Heart right ventricle (tissue), 16 donors: ENCODE data around the gene TBC1D9B. TPM values are rescaled to one million over a fixed set of nuclear protein-coding genes. Genes with fewer than 3 reads are reported as not detected.
"Not testable (repeated sequence)": the region's sequence is repeated elsewhere in the genome, so short reads cannot be mapped to it uniquely, and the experiment has no call there.

Source experiments
- ATAC-seq, 8 donors: fragments of 200-7000 bp; cut with Tn5 transposase; one replicate each; pipeline ENCODE4 v1.9.1; 2020; ENCODE audit warnings: mild to moderate bottlenecking in 8 of 8, moderate library complexity in 8 of 8, moderate number of reproducible peaks in 1 of 8
- DNase-seq, 2 donors: peaks; one replicate each; pipeline ENCODE4 v3.0.0-alpha.2; 2020
- H3K27ac ChIP-seq, 10 donors: fragments of 200-600 bp; sonication (generic) in 2 of 10; one replicate each; pipeline versions ENCODE4 v1.5.0 to v1.8.0; 2020 to 2022; ENCODE audit warnings: mild to moderate bottlenecking in 3 of 10
- H3K27me3 ChIP-seq, 7 donors: fragments of 200-600 bp; one replicate each; pipeline ENCODE4 v1.8.0; 2021 to 2022; ENCODE audit warnings: mild to moderate bottlenecking in 2 of 7
- H3K36me3 ChIP-seq, 9 donors: fragments of 200-600 bp; sonication (generic) in 1 of 9; one replicate each; pipeline versions ENCODE4 v1.5.0 to v1.8.0; 2020 to 2022; ENCODE audit warnings: mild to moderate bottlenecking in 2 of 9
- H3K4me1 ChIP-seq, 9 donors: fragments of 200-600 bp; sonication (generic) in 1 of 9; one replicate each; pipeline versions ENCODE4 v1.5.0 to v1.8.0; 2020 to 2022; ENCODE audit warnings: mild to moderate bottlenecking in 4 of 9
- H3K4me3 ChIP-seq, 10 donors: fragments of 200-600 bp; sonication (generic) in 2 of 10; one replicate each; pipeline versions ENCODE4 v1.5.0 to v1.8.0; 2020 to 2022; ENCODE audit warnings: mild to moderate bottlenecking in 7 of 10, moderate library complexity in 2 of 10
- H3K9me3 ChIP-seq, 11 donors: fragments of 200-600 bp in 10 of 11; sonication (generic) in 2 of 11; one replicate each; pipeline versions ENCODE4 v1.5.0 to v1.8.0; 2013 to 2022; ENCODE audit warnings: mild to moderate bottlenecking in 2 of 11, control low read depth in 1 of 11, moderate library complexity in 1 of 11
- WGBS, 2 donors: extraction: QIAGEN DNeasy Blood & Tissue Kit; methylation state at CpG; one replicate each; pipeline ENCODE4 v1.1.7; 2013; ENCODE audit warnings: inconsistent platforms in 1 of 2; 5-methylcytosine and 5-hydroxymethylcytosine counted together
- intact Hi-C, 10 donors: fragments of 100-400 bp; cut with DNase I; formaldehyde crosslinking; loops; one replicate each; pipeline versions ENCODE4 v1.11.1 to v1.14.2; 2022
- polyA plus RNA-seq, 2 donors: library from polyadenylated mRNA; stranded (reverse); fragments of 200-250 nt; gene quantifications; one replicate each; pipeline ENCODE4 v1.2.3, GENCODE V29; 2013
- total RNA-seq, 10 donors: library from RNA; stranded (reverse); fragmentation: NEBNext Ultra II Directional in 3 of 10; extraction: Animal tissue kit (Norgen Biotek cat#: 25700) in 3 of 10; gene quantifications; one replicate each; pipeline versions ENCODE4 v1.2.1 to v1.2.4, GENCODE V29; 2021 to 2023
- TF ChIP-seq, protein P1 (sequence below), 9 donors: fragments of 200-600 bp; sonication (generic) in 2 of 9; IDR thresholded peaks; one replicate each; pipeline versions ENCODE4 v1.5.0 to v1.8.0; 2021 to 2022; ENCODE audit warnings: antibody characterized with exemption in 9 of 9, mild to moderate bottlenecking in 5 of 9, moderate library complexity in 1 of 9
- donor health status: Arrhythmogenic right ventricular cardiomyopathy.
- donor health status: ischemic (EF 13 %, LVEDD 7.1; RV severe dilation, severe dysfunction).
- donor health status: healthy with polysubstance abuse.
- donor health status: DM: no; HTN: yes; CAD: no.
- donor health status: DM: no; HTN: no; CAD: no.
- donor health status: ischemic (EF 25% LVEDD 6.9; RV normal size, moderate dysfunction).
- donor health status: ischemic (EF 25% LVEDD 5.7; RV mildly dilated, moderate dysfunction).
- donor health status: healthy.
- donor health status: DM: yes; HTN: yes; CAD: no.
- donor health status: Ischemic cardiomyopathy.
- donor health status: ischemic (EF 35%, LVEDD 5.7; RV mildly dilated, moderate dysfunction).
- donor health status: nonischemic (EF 11% LVEDD 7.7; RV severe dilation, severe dysfunction).
- donor health status: DM: yes; HTN: yes; CAD: no.
- donor health status: PGD.
- donor health status: ischemic (EF 29% LVEDD 5.4; RV normal size, mild dysfunction).
- donor health status: nonischemic (EF 23%, LVEDD 6.1; RV moderate dilation, normal function).

The TBC1D9B gene
- total and polyA plus RNA-seq, 12 donors, result 26.0 to 52.1 (median 32.3) TPM

DNA sequence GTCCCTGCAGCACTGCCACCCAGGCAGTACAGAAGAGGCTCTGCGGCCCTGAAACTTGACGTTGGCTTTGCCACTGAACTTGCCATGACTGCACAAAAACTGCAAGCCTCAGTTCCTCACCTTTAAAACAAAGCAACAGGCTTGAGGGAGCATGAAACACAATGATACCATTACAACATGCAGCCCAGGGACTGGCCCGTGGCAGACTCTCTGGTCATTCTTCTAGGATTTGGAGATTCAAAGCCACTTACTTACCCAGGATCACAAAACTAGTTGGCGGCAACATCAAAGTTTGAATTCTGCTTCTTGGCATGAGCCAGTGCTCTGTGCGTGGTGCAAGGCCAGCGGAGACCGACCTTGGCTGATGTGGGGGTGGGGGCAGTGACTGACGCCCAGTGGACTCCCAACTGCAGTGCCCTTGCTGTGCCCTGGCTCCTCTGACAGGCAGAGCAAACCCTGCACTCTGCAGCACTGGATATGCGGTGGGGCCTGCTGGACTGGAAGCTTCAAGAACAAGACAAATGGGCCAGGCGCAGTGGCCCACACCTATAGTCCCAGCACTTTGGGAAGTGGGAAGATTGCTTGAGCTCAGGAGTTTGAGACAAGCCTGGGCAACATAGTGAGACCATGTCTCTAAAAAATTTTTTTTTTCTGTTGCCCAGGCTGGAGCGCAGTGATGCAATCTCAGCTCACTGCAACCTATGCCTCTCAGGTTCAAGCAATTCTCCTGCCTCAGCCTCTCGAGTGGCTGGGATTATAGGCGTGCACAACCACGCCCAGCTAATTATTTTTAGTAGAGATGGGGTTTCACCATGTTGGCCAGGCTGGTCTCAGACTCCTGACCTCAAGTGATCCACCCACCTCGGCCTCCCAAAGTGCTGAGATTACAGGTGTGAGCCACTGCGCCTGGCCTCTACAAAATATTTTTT, 68.1 kb downstream of the TBC1D9B start:
- Histone ChIP-seq H3K4me3 (no peak overlapping the region), H3K36me3 (peaks cover 0 to 91% (median 54%) of the 10 kb centered on the region in 9 donors), H3K27ac (peak overlapping the region in 6 of 10 donors; percentile 10 to 69 (median 39)), H3K4me1 (peaks cover 0 to 25% (median 8%) of the 10 kb centered on the region in 9 donors), H3K9me3 (peaks cover 0 to 4% (median under 1%) of the 10 kb centered on the region in 11 donors), H3K27me3 (no peaks in the 10 kb centered on the region)
- 75 to 76% methylated on average over 16 of the region's 16 CpGs for WGBS, 2 donors
- ATAC-seq (peak; percentile 35 to 82 (median 72)), DNase-seq (peak; percentile 40 to 57)
- intact Hi-C loops, result no loop called here
- TF ChIP-seq, protein P1, sequence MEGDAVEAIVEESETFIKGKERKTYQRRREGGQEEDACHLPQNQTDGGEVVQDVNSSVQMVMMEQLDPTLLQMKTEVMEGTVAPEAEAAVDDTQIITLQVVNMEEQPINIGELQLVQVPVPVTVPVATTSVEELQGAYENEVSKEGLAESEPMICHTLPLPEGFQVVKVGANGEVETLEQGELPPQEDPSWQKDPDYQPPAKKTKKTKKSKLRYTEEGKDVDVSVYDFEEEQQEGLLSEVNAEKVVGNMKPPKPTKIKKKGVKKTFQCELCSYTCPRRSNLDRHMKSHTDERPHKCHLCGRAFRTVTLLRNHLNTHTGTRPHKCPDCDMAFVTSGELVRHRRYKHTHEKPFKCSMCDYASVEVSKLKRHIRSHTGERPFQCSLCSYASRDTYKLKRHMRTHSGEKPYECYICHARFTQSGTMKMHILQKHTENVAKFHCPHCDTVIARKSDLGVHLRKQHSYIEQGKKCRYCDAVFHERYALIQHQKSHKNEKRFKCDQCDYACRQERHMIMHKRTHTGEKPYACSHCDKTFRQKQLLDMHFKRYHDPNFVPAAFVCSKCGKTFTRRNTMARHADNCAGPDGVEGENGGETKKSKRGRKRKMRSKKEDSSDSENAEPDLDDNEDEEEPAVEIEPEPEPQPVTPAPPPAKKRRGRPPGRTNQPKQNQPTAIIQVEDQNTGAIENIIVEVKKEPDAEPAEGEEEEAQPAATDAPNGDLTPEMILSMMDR (IDR thresholded peaks at IDR 0.05), result no peak

- no peaks in the 10 kb centered on the region for H3K27me3 ChIP-seq
- TF ChIP-seq, protein P1 (IDR thresholded peaks at IDR 0.05), result no peak
- DNase-seq, result no peak
- H3K27ac ChIP-seq, result peak overlapping the region in 2 of 10 donors; percentile 16 to 69
- 86% methylated on average over 15 of the region's 15 CpGs for whole genome bisulfite sequencing, 2 donors
- no peak overlapping the region for H3K4me3 ChIP-seq
- peaks cover 0 to 30% (median 8%) of the 10 kb centered on the region in 9 donors for H3K4me1 ChIP-seq
- peak in 6 of 8 donors; percentile 3 to 15 (median 8) for ATAC-seq
- H3K9me3 ChIP-seq, result no peaks in the 10 kb centered on the region
- H3K36me3 ChIP-seq, result peaks cover 11 to 94% (median 61%) of the 10 kb centered on the region in 9 donors
- intact Hi-C loops, result no loop called here
Measured at GRCh38 chr5:179837076-179838011, 70.4 kb downstream of the TBC1D9B start.

DNA sequence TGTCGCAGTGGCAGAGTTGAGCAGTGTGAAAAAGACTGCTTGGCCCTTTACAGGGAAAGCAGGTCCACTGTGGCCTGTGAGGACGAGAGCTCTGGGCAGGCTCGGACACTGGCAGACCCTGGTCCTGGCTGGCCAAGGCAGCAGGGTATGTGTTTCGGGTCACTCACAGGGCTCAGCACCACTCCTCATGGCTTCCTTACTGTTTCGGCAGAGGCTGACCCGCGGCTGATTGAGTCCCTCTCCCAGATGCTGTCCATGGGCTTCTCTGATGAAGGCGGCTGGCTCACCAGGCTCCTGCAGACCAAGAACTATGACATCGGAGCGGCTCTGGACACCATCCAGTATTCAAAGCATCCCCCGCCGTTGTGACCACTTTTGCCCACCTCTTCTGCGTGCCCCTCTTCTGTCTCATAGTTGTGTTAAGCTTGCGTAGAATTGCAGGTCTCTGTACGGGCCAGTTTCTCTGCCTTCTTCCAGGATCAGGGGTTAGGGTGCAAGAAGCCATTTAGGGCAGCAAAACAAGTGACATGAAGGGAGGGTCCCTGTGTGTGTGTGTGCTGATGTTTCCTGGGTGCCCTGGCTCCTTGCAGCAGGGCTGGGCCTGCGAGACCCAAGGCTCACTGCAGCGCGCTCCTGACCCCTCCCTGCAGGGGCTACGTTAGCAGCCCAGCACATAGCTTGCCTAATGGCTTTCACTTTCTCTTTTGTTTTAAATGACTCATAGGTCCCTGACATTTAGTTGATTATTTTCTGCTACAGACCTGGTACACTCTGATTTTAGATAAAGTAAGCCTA, 71.3 kb downstream of the TBC1D9B start:
- TF ChIP-seq, protein P1 (IDR thresholded peaks at IDR 0.05), result no peak
- Histone ChIP-seq H3K36me3 (peaks cover 12 to 96% (median 67%) of the 10 kb centered on the region in 9 donors), H3K27ac (peak overlapping the region in 3 of 10 donors; percentile 16 to 69 (median 31)), H3K4me1 (peaks cover 0 to 34% (median 8%) of the 10 kb centered on the region in 9 donors), H3K9me3 (no peaks in the 10 kb centered on the region), H3K27me3 (no peaks in the 10 kb centered on the region), H3K4me3 (no peak overlapping the region)
- ATAC-seq, result peak in 7 of 8 donors; percentile 15 to 45 (median 35)
- intact Hi-C loops, result no loop called here
- DNase-seq, result no peak
- 86 to 87% methylated on average over 19 of the region's 19 CpGs for WGBS, 2 donors

DNA sequence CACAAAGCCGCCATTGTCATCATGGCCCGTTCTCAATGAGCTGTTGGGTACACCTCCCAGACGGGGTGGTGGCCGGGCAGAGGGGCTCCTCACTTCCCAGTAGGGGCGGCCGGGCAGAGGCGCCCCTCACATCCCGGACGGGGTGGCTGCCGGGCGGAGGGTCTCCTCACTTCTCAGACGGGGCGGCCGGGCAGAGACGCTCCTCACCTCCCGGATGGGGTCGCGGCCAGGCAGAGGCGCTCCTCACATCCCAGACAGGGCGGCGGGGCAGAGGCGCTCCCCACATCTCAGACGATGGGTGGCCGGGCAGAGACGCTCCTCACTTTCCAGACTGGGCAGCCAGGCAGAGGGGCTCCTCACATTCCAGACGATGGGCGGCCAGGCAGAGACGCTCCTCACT, 72.8 kb downstream of the TBC1D9B start:
- H3K4me3 ChIP-seq, ATAC-seq, H3K27ac ChIP-seq, H3K9me3 ChIP-seq, DNase-seq, intact Hi-C loops, H3K27me3 ChIP-seq: not testable (repeated sequence)
- Histone ChIP-seq H3K4me1 (peaks cover 0 to 40% (median 8%) of the 10 kb centered on the region in 9 donors), H3K36me3 (peaks cover 12 to 96% (median 72%) of the 10 kb centered on the region in 9 donors)
- 89 to 95% methylated on average over 16 to 20 of the region's 28 CpGs for WGBS, 2 donors
